Activated effector memory CD4-positive, alpha-beta T cell treated with Interleukin-2 at 50 U/mL for 16 hours (primary cell): ENCODE measurements around the gene ECM2.

ENCODE experiments used
- DNase-seq: peaks from one replicate; pipeline ENCODE4 v3.0.0-alpha.2; 2020

The ECM2 gene

DNA sequence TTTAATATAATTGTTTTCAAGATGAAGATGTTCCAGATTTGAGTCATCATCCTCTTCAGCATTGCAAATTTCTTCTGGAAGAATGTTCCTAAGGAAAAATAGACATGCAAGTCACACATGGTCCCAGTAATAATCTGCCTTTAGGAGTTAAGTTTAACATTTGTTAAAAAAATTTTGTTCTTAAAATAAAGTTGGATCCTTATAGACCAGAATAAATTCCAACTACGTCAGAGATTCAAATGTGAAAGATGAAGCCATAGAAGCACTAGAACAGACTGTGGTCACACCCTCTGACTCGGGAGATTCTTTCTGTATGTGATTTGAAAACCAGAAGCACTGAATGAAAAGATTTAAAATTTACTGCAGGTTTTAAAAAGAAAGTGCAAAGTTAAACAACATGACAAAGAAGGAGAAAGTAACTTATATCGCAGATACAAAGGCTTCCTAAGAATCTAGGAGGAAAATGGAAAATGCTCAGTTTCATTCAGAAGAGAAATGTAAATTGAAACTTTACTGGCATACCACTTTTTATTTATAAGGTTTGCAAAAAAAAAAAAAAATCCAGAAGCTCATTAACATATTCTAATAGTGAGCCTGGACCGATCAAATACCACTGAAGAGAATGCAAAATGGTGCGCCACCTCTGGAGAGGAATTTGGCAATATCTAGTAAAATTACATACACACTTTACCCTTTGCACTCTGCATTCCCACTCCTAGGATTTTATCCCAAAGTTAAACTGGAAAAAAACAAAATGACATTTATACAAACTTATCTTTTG, 39.2 kb downstream of the ECM2 start:
- no peak for DNase-seq

DNA sequence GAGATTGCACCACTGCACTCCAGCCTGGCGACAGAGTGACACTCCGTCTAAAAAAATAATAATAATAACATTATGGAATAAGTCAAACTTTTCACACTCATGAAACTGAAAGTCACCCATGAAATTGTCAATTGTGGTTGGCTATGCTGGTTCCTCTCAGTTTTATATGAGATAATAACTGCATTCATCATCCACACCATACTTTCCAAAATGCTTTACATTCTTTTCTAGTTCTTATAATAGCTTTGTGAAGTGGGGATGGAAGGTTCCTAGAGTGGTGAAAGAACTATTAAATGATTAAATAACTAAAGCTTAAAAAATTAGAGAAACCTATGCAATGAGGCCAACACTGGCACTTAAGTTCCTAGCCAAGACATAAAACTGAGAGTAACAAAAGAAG, 40.9 kb downstream of the ECM2 start:
- no peak for DNase-seq

DNA sequence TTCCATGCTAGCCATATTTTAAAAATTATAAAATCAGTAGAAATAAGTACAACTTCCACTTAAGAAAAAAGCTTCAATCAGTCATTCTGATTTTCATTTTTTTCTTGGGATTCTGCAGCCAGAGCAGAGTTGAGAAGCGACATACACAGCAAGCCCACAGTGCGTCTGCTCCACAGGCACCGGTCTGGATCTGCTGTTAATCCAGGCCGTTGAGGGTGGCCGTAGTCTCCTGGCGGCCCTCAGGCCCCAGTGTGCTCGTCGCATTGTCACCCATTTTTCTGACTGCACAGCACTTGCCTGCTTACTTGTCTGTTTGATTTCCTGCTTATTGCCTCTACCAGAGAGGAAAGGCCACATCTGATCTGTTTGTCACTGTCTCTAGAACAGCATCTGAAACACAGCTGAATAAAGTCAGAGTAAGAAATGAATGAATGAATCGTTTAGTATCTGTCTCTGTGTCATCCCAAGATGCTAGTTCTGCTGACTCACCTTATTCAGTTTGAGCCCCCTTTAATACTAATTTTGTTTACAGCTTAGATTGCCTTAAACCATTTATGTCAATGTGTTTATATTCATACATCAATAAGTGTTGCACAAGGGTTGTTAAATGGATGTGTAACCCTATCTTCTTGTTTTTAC, 41.9 kb downstream of the ECM2 start:
- DNase-seq, result no peak

DNA sequence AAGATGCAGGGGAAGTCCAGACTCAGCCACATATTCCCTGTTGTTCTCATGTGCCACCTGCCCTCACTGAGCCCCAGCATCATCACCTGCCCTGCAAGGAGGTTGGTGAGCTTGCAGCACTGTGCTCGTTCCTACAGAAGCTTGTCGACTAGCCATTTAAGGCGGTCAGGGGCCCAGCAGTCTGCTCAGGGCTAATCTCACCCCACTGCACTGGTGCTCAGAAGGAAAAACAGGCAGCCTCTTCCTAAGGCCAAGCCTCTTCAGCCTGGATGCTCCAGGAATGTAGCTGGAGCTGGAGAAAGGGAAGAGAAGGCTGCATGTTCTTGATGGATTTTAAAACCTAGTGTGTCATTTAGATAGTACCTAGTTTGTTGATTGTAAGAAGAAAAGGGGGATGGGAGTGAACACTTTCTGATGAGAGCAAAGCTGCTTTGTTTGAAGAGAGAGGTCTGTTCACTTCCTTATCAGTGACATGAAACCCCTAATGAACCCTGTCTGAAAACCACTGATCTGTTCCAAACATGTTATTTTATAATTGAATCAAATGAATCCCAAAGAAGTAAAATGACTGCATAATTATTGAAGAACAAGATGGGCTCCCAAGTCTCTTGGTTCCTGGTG, 42.9 kb downstream of the ECM2 start:
- DNase-seq, result no peak

DNA sequence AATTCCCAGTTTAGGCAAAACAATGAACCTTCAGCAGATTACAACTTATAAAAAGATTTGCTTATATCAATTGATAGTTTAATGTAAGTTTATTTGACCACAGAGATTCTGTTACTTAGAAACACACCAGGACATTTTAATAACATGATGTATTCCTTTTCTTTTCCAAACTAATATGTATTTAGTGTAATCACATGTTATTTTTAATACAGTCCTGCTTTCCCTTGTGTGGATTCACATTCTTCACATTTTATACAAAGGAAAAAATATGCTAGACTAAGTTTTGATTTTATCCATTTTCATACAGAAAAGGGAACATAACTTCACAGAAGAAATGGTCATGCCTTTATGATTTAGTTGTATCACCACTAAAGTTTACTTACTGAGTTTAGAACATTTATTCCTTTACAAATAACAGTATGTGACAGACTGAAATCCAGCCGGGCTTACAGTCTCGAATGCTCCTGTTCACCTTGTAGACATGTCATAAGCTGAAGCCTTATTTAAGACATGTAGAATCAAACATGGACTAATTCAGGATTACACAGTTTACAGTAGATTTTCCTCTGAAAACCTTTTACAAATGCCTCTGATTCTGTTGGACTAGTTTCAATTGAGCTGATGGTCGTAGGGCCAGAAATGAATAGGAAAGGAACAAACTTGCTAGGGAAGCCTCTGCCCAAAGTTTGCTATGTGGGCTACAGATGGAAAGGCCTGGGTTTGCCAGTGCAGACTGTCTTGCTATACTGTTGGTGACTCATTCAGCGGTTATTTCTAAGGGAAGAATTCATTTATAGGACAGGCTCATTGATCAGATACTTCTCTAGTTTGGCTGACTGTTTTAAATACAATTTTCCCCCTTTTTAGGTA, 46.9 kb downstream of the ECM2 start:
- DNase-seq, result no peak

DNA sequence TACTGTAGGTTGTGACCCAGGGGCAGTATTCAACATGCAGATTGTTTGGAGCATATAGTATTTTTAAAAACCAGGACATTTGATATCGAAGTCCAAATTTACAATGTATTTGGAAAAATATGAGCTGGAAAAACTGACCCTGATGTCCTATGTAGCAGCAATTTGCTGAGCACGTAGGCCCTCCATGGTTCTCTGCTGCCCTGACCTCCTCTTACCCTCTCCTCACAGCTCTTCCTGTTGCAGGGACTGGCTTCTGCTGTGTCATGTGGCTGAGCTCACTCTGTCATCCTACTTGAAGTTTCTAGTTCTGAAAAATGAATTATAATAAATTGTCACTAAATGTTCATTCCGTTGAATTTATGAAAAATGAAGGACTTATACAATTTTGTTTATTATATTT, 49.4 kb downstream of the ECM2 start:
- no peak for DNase-seq

DNA sequence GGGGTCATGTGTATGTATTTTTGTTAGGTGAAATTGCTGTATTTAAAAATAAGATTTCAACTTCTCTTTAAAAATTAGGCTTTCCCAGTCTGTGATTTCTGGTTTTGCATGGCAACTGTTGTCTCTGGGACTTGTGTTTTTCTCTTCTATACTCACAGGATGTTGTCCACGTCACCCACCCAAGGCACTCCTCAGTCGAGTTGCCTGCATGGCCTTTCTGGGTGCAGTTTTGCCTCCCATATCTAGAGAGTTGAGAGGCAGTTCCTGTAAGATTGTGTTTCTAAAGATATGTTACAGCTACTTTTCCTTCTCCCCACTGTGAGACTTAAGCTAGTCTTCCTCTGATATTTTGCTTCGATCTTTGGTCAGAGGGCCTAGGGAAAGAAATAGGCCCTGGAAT, 51.2 kb downstream of the ECM2 start:
- DNase-seq, result no peak

DNA sequence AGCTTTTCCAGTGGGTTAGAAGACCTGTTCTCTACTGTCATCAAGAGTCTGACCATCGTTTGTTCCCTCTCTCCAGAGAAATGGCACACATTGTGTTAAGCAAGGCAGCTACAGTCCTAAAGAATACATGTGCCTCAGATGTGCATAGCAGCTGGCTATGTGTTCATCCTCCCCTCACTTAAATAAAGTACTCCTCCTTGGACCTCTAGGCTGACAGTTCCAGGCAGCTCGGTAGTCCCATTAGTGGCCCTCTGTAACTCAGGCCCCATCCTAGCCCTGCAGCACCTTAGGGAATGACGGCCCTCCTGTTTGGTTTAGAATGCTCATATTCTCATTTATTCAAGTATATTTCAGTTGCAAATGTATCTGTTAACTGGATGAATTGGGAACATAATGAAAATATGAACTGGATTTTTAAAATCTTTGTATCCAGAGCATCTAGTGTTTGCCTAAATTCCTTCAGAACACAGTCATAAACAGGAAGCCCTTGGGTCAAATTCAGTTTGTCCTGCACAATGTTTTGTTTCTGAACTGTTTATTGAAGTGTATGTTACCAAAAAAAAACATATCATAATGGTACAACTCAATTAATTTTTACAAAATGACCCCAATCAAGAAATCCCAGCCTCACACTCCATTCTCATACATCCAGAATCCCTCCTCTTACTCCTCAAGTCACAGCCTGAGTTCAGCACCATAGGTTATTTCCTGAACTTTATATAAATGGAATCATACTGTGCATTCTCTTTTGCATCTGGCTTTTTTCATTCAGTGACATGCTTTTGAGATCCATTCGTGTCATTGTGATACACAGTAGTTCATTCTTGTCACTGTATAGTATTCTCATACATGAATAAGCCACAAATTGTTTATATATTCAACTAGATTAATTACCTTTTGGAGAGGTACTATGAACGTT, 51.9 kb downstream of the ECM2 start:
- DNase-seq, result no peak

DNA sequence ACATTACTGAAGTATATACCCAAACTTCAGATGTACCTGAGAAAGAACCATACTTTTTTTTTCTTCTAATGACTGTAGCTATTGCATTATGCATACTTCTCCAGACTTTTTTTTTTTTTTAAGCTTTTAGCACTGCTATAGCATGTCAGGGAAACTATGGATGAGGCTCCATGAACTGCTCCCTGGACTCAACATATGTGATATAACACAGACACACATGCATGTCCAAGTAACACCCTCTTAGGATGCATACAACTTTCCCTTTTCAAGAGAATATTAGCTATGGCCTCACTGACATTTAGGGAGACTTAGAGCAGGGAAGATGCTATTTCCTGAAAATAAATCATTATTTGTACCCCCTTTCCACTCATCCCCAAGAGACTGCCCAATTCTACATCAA, 53.0 kb downstream of the ECM2 start:
- DNase-seq, result no peak

DNA sequence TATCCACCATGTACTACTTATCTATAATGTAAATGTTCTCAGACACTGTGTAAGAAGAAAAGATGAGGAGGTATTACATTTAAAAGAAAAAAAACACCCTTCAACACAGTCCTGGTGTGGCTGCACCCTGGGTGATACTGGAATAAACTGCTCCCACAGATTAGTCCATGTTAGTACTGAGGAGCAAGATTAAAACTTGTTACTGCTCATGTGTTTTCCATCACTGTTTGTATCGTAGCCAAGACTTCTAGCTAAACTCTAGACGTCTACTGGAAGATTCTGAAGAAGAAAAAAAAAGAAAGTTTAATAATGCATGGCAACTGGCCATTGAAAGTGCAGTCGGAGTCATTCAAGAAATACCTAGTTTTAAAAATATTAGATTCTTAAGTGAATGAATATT, 53.5 kb downstream of the ECM2 start, which contains the start of gene ASPN:
Gene ASPN (minus strand): TSS at position 178 of the 400 bp plus-strand sequence.
- no peak for DNase-seq

DNA sequence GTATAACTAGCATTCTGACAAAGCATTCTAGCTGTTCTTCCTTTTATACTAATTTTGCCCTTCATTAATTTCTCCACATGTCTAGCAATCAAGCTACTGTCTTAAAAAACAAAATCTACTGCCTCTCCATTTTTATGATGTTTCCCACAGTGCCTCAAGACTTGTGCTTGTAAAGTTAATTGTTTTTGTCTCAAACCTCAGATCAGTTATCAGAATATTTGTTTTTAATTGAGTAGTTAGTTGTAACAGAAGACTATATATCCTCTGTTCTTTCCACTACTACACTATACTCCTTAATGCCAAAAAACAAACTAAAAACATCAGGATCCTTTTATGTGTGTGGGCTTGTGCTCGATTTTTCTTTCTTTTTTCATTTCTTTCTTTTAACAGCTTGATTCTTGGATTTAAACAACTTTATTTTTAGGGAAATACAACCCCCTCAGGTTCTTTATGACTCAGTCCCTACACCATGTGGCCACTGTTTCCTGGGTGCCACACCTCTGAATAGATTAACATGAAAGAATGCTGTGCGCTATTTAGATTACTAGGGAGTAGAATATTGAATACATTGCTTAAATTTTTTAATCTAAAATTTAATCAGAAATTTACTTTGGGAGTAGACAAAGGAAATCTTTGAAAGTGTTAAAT, 54.7 kb downstream of the ECM2 start:
- DNase-seq, result no peak

DNA sequence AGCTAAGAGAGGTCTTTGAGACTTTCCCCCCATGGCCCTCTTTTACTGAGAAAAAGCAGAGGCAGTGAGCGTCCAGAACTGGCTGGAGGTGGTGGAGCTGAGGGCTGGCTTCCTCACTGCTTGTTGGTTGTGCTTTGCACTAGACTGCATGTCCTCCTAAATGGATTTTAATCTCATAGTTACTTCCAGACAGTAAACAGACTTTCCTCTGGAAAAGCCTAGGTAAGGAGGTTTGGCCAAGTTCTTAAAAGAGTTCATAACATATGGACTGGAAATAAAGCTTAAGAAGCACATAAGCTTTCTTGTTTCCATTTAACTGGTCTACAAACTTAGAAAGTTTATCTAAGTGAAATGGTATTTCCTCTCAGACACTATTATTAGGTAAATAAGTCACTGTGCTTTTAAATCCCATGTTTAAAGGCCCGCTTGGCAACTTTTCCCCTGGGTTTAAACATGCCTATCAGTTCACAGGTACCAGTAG, 55.5 kb downstream of the ECM2 start:
- DNase-seq, result no peak

DNA sequence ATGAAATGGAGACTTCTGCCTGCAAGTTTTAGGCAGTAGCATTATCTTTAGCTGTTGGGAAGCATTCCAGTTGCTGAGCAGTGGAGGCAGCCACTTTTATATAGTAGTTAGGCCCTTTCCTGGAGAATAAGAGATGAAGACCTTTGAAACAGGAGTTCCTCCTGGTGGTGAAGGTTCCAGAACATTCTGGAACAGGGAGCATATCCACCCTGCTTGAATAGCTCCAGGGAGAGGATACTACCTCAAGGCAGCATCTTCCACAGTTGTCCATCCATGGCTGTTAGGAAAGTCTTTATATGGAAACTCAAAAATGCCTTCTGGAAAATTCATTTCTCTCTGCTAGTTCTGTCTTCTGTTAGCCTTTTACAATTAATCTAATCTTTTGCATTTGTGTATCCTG, 56.4 kb downstream of the ECM2 start:
- DNase-seq, result no peak

DNA sequence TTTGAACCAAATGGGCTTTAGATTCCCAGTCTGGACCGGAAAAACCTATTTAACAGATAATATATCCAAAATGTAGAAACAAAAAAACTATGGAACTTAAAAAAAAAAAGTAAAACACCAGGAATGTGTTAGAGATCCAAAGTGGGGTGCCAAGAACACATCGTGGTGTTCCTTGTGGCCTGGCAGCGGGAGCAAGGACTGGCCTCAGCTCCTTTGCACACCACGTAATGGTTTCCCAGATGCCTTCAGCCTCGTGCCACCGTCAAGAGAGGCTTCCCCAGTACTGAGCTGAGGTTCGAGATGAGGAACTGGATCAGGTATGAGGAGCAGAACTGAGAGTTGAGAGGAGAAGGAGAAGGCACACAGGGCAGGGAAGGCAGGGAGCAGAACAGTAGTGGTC, 57.0 kb downstream of the ECM2 start:
- no peak for DNase-seq

DNA sequence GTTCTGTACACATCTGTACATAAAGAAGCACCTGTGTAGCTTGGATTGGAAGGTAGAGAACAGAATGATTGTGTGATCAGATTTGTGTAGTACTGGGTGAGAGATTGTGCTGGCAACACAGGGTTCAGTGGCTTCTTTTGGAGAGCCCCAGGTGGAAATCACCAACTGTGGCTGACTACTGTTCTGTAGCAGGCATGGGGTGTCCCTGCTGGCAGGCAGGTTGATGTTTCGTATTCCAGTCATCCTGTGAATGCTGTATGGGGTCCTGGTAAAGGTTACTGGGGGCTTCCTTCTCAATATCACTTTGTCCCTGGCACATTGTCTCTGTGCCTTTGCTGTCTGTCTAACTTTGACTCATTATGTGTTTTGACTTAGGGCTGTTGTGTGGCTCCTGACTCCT, 58.8 kb downstream of the ECM2 start:
- DNase-seq, result no peak

DNA sequence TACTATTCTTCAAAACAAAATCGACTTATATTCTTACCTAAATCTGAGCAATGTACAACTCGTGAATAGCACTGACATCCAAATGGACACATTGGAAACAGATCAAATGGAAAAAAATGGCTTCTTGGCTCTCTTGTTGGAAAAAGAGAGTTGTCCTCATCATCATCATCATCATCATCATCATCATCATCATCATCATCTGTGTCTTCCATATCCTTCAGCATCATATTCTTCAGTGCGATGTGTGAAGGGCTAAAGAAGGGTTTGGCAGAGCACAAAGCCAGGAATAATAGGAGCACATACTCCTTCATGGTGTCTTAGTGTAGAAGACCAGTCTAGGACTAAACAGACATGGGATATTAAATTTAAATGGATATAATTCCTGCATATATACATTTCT, 61.2 kb downstream of the ECM2 start:
- no peak for DNase-seq

DNA sequence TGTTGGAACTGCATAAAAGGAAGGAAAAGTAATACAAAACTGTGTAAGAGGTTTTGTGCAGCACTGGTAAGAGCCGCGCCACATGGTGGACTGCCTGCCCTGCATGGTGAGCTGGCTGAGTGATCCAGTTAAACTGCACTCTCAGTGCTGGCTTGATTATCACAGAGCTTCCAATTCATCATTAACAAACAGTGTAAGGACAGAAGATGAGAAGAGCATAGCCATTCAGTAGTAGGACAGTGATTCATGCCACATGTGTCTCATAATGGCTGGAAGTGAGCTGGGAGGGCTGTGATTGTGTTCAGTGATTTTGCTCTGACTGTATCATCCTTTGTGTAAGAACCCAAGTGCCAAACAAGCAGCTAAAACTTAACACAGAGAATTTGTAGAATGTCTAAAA, 67.6 kb downstream of the ECM2 start:
- no peak for DNase-seq

DNA sequence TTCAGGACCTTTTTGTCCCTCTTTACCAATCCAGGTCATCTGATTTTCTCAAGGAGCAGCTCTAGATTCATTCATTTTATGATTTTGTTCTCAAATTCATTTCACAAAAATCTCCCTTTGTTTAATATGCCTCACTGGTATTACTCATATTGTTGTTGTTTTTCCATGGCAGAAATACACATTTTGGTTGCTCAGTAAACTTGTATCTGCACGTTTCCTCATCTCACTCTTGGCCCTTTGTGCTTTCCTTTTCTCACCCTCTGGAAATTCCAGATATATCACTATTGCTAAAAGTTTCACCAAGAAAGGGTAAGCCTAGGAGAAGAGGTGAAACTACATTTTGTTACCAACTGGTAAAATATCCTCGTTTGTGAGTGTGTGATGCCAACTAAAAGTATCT, 68.3 kb downstream of the ECM2 start:
- no peak for DNase-seq

DNA sequence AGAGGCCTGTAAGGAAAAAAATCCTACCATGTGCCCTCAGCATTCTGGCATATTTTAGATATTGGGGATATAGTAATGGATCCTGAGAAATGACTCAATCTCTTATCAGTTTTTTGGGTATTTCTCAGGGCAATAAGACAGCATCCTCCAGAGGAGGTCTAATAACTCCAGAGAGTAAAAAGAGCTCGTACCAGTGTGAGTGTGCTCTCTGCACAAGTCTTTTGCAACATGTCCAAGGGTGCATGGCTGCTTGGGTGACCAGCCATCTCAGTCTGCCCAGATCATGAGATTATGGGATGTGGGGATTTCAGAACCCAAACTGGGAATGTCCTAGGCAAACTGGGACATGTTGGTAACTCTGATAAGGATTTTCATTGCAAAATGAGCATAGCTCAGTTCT, 68.7 kb downstream of the ECM2 start:
- DNase-seq, result no peak

DNA sequence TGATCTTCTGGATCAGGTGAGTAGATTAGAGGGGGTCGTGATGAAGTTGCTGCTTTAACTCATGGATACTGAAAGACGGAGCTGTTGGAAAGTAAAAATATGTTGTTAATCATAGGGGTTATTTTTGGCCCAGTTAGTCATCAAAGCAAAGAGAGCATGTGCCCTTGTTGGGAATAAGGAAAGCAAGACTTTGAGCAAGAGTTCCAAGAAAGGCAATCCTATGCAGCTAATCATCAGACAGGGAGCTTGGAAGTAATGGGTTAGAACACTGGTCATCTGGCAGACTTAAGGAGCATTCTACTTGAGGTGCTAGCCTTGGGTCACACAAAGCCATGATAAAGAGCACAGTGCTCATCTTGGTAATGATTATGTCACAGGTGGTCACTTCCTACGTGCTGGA, 71.8 kb downstream of the ECM2 start:
- no peak for DNase-seq

DNA sequence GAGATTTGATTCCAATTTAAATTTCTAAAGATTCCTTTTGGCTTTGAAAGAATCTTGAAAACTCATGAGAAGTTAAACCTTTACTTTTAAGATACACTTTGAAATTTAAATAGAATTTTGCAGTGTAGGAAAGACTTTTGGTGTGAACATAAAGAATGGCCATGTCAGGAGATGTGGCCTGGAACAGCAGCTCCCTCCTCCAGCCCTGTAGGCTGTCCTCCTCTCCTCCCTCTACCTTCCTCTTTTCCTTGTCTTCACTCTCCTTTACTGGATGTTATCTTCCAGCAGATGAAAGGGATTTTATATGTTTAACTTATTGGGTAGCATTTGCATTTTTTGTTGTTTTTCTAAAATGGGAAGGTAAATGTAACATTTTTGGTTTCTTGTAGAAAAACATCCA, 72.4 kb downstream of the ECM2 start:
- no peak for DNase-seq

DNA sequence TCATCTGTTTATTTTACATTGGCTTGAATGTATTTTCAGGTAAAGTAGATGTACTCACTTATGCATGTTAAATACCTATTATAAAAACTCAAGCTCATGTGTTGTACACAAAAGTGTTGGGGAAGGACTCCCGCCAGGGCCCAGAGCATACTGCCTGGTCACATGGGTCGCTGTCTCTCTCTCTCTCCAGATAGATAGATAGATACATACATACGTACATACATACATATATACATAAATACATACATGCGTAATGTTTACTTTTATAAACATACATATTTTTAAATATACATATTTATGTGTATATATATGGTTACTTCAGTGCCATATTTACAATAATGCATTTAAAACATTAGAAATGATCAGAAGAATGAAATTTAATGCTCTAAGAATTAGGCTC, 78.2 kb downstream of the ECM2 start:
- no peak for DNase-seq
